AG10803 (cell line): ENCODE results near the gene KCNAB2.
A peak's percentile ranks its signal among the peaks of the same experiment; 100 is the strongest.

Experiments
- DNase-seq: peaks from one replicate; pipeline ENCODE4 v3.0.0; 2010; ENCODE audit warnings: low read depth
- H3K4me3 ChIP-seq: 2 replicates; pipeline ENCODE4 v1.5.1; 2011; ENCODE audit warnings: mild to moderate bottlenecking, low read length, control low read depth
- CTCF ChIP-seq: conservative IDR thresholded peaks from 2 replicates; pipeline ENCODE4 v1.5.1; 2011; ENCODE audit warnings: mild to moderate bottlenecking, low read length, control low read depth, inconsistent platforms

KCNAB2 gene

GRCh38 chr1:6096243-6097116 is 50.8 kb downstream of the KCNAB2 start:
- no peak for DNase-seq
- no peak for TF ChIP-seq CTCF
- no peak overlapping the region for H3K4me3 ChIP-seq

GRCh38 chr1:6097117-6097595 is 51.5 kb downstream of the KCNAB2 start:
- no peak for DNase-seq
- no peak for TF ChIP-seq CTCF
- H3K4me3 ChIP-seq, result no peak overlapping the region

- no peak for DNase-seq
- H3K4me3 ChIP-seq, result no peak overlapping the region
- TF ChIP-seq CTCF, result no peak
Observed at GRCh38 chr1:6097824-6098223, 52.1 kb downstream of the KCNAB2 start.

- peak overlapping the region; percentile 34 for H3K4me3 ChIP-seq
- peak; percentile 85 for DNase-seq
- TF ChIP-seq CTCF, result no peak
Observed at GRCh38 chr1:6098303-6099215, 52.9 kb downstream of the KCNAB2 start.

GRCh38 chr1:6099297-6099696 is 53.6 kb downstream of the KCNAB2 start:
- no peak overlapping the region for H3K4me3 ChIP-seq
- DNase-seq, result no peak
- TF ChIP-seq CTCF, result no peak

- no peak for TF ChIP-seq CTCF
- no peak overlapping the region for H3K4me3 ChIP-seq
- no peak for DNase-seq
Observed at GRCh38 chr1:6099787-6100765, 54.4 kb downstream of the KCNAB2 start.
